ENCODE results near the gene LTBP3.

LTBP3 gene

GRCh38 chr11:65585396-65586246, 27.5 kb upstream of the LTBP3 start:
- no peak for DNase-seq

GRCh38 chr11:65584723-65585171, 26.6 kb upstream of the LTBP3 start:
- no peak for DNase-seq

GRCh38 chr11:65584106-65584505, 25.9 kb upstream of the LTBP3 start:
- no peak for DNase-seq

GRCh38 chr11:65583589-65583988, 25.4 kb upstream of the LTBP3 start:
- DNase-seq: no peak

GRCh38 chr11:65581928-65582327, 23.8 kb upstream of the LTBP3 start:
- no peak for DNase-seq

GRCh38 chr11:65580756-65581155, 22.6 kb upstream of the LTBP3 start:
- no peak for DNase-seq

- no peak for DNase-seq
Measured at GRCh38 chr11:65580031-65580692, 22.0 kb upstream of the LTBP3 start.

- no peak for DNase-seq
Measured at GRCh38 chr11:65579291-65579690, 21.1 kb upstream of the LTBP3 start.

- DNase-seq: no peak
Measured at GRCh38 chr11:65578667-65579066, 20.5 kb upstream of the LTBP3 start.

- DNase-seq: no peak
Measured at GRCh38 chr11:65578134-65578533, 20.0 kb upstream of the LTBP3 start.

- DNase-seq: no peak
Measured at GRCh38 chr11:65577756-65578109, 19.6 kb upstream of the LTBP3 start.

- DNase-seq: no peak
Measured at GRCh38 chr11:65576867-65577755, 19.0 kb upstream of the LTBP3 start.

- no peak for DNase-seq
Measured at GRCh38 chr11:65576232-65576866, 18.2 kb upstream of the LTBP3 start.

GRCh38 chr11:65575568-65576231, 17.5 kb upstream of the LTBP3 start, which contains the start of gene EHBP1L1:
EHBP1L1 (plus strand) TSS chr11:65576053; CDS start chr11:65576303, 250 bp downstream.
- peak in 2 of 4 experiments; percentile 63 to 77 for DNase-seq

GRCh38 chr11:65574811-65575567, 16.8 kb upstream of the LTBP3 start:
- DNase-seq: peak in 1 of 4 experiments; percentile 43

GRCh38 chr11:65574109-65574810, 16.1 kb upstream of the LTBP3 start:
- DNase-seq: peak; percentile 67 to 81 (median 72)

- no peak for DNase-seq
Measured at GRCh38 chr11:65573391-65574079, 15.4 kb upstream of the LTBP3 start.

GRCh38 chr11:65572356-65573051, 14.3 kb upstream of the LTBP3 start, which contains the start of gene FAM89B:
FAM89B (plus strand) TSS chr11:65572538; CDS start chr11:65572670, 132 bp downstream.
- peak; percentile 39 to 87 (median 69) for DNase-seq

GRCh38 chr11:65571940-65572339, 13.8 kb upstream of the LTBP3 start:
- DNase-seq: no peak

Data from activated naive CD4-positive, alpha-beta T cell (primary cell).